HuH-7 (cell line): ENCODE data around the gene ZC3H4.

ENCODE experiments used
- DNase-seq: peaks from one replicate; pipeline ENCODE4 v3.0.0; 2011; ENCODE audit warnings: low spot score

ZC3H4 gene

GRCh38 chr19:47047763-47048405, 65.7 kb downstream of the ZC3H4 start:
- DNase-seq: peak; percentile 100

- DNase-seq: no peak
Measured at GRCh38 chr19:47047272-47047762, 66.3 kb downstream of the ZC3H4 start.

- no peak for DNase-seq
Measured at GRCh38 chr19:47045867-47046470, 67.6 kb downstream of the ZC3H4 start.

GRCh38 chr19:47044946-47045866, 68.4 kb downstream of the ZC3H4 start:
- DNase-seq: no peak

GRCh38 chr19:47040869-47041268, 72.7 kb downstream of the ZC3H4 start:
- no peak for DNase-seq

- DNase-seq: no peak
Measured at GRCh38 chr19:47039239-47039874, 74.2 kb downstream of the ZC3H4 start.

GRCh38 chr19:47037766-47038165, 75.8 kb downstream of the ZC3H4 start:
- no peak for DNase-seq

- peak; percentile 66 for DNase-seq
Measured at GRCh38 chr19:47036097-47036651, 77.4 kb downstream of the ZC3H4 start.

GRCh38 chr19:47035127-47036096, 78.2 kb downstream of the ZC3H4 start:
- DNase-seq: peak; percentile 97

- DNase-seq: peak; percentile 89
Measured at GRCh38 chr19:47032171-47032811, 81.3 kb downstream of the ZC3H4 start.

- DNase-seq: no peak
Measured at GRCh38 chr19:47028195-47028601, 85.4 kb downstream of the ZC3H4 start.

- DNase-seq: no peak
Measured at GRCh38 chr19:47027586-47028088, 85.9 kb downstream of the ZC3H4 start.

GRCh38 chr19:47026889-47027288, 86.7 kb downstream of the ZC3H4 start:
- no peak for DNase-seq

- no peak for DNase-seq
Measured at GRCh38 chr19:47026156-47026555, 87.4 kb downstream of the ZC3H4 start.

GRCh38 chr19:47024502-47024901, 89.1 kb downstream of the ZC3H4 start:
- no peak for DNase-seq

- DNase-seq: no peak
Measured at GRCh38 chr19:47023448-47023794, 90.2 kb downstream of the ZC3H4 start.

- DNase-seq: no peak
Measured at GRCh38 chr19:47022541-47023447, 90.8 kb downstream of the ZC3H4 start.

GRCh38 chr19:47022140-47022536, 91.4 kb downstream of the ZC3H4 start:
- no peak for DNase-seq

- no peak for DNase-seq
Measured at GRCh38 chr19:47021536-47022139, 91.9 kb downstream of the ZC3H4 start.
